Kidney epithelial cell (primary cell): ENCODE measurements around the gene TSHZ3. TPM values are rescaled to one million over a fixed set of nuclear protein-coding genes. Genes with fewer than 3 reads are reported as not detected.
A peak's percentile ranks its signal among the peaks of the same experiment; 100 is the strongest.

ENCODE experiments used
- DNase-seq: peaks from one replicate; pipeline ENCODE4 v3.0.0-alpha.2; 2010; ENCODE audit warnings: low read depth
- H3K27me3 ChIP-seq: 2 replicates; pipeline ENCODE4 v1.6.0; 2011; ENCODE audit warnings: low read length; ENCODE audit not compliant: control insufficient read depth, insufficient read depth
- H3K36me3 ChIP-seq: 2 replicates; pipeline ENCODE4 v1.5.1; 2011; ENCODE audit warnings: low read length; ENCODE audit not compliant: control insufficient read depth, insufficient read depth
- H3K4me3 ChIP-seq: 2 replicates; pipeline ENCODE4 v1.5.1; 2011; ENCODE audit warnings: low read depth, mild to moderate bottlenecking, control low read depth, low read length
- total RNA-seq: library from RNA; depleted of rRNA; stranded (reverse); fragments of >200 nt; gene quantifications from 2 replicates; pipeline ENCODE4 v1.2.3, GENCODE V29; 2015
- TF ChIP-seq, protein P1 (sequence below): IDR thresholded peaks from 2 replicates; pipeline ENCODE4 v1.5.1; 2011; ENCODE audit warnings: mild to moderate bottlenecking, moderate library complexity, low read length, control low read depth, inconsistent platforms; ENCODE audit not compliant: insufficient read depth, poor library complexity, severe bottlenecking

The TSHZ3 gene
- 1.8 and 2.4 TPM in 2 replicates for total RNA-seq

DNA sequence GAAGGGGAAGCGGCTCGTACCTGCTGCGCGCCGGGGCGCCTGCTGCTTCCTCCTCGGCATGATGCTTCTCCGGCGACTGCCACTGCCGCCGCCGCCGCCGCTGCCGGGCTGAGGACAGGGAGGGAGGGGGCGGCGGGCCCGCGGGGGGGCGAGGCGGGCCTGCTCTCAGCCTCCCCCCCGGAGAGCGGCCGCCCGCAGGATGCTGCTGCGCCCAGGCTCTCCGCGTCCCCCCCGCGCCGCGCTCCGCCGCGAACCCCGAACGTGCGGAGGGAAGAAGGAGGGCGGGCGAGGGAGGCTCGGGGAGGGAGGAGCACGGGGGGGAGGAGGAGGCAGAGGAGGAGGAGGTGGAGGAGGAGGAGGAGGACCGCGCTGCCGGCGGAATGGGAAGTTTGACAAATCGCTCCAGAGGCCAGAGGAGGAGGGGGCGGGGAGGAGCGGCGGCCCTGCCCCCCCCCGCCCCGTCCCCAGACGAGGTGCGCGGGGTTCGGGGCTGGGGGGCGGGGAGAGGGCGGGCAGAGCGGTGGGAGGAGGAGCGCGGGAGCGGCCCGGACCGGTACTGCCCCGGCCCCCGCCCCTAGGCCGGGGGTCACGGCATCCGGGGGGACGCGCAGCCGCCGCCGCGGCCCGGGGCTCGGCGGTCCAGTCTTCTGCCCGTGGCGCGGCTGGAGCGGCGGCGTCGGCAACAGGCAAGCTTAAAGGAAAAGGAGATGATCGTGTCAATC is at the start of gene TSHZ3:
Gene TSHZ3, minus strand, starts transcription at position 277 of the 722 bp plus-strand sequence. Its CDS starts 217 bp downstream, at position 60.
- DNase-seq, result no peak
- H3K36me3 ChIP-seq, result no peaks in the 10 kb centered on the region
- peaks cover 37% of the 10 kb centered on the region for H3K27me3 ChIP-seq

DNA sequence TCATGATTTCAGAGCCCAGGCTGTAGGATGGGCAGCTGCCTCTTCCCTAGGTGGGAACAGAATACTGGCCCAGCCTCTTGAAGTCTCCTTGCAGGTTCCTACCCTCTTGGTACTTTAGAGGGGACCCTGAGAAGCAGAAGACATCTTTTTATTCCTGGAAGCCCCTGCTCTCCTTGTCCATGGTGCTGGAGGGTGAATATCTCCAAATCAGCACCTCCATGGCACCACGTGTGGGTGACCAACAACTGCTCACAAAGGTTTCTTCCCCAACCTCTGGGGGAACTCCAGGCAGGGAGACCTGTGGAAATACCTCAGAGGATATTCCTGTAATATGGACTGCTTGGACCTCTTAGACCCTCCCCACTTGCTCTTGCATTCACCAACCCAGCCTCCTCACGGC is 48.1 kb upstream of the TSHZ3 start:
- no peak overlapping the region for H3K4me3 ChIP-seq
- H3K27me3 ChIP-seq, result peaks cover 3% of the 10 kb centered on the region
- H3K36me3 ChIP-seq, result no peaks in the 10 kb centered on the region
- TF ChIP-seq, protein P1, sequence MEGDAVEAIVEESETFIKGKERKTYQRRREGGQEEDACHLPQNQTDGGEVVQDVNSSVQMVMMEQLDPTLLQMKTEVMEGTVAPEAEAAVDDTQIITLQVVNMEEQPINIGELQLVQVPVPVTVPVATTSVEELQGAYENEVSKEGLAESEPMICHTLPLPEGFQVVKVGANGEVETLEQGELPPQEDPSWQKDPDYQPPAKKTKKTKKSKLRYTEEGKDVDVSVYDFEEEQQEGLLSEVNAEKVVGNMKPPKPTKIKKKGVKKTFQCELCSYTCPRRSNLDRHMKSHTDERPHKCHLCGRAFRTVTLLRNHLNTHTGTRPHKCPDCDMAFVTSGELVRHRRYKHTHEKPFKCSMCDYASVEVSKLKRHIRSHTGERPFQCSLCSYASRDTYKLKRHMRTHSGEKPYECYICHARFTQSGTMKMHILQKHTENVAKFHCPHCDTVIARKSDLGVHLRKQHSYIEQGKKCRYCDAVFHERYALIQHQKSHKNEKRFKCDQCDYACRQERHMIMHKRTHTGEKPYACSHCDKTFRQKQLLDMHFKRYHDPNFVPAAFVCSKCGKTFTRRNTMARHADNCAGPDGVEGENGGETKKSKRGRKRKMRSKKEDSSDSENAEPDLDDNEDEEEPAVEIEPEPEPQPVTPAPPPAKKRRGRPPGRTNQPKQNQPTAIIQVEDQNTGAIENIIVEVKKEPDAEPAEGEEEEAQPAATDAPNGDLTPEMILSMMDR, result no peak
- no peak for DNase-seq

More for the DNA sequence above, at the start of gene TSHZ3:
- peak within 1 kb of the TSS; percentile 65 for H3K4me3 ChIP-seq
- TF ChIP-seq, protein P1, result no peak

DNA sequence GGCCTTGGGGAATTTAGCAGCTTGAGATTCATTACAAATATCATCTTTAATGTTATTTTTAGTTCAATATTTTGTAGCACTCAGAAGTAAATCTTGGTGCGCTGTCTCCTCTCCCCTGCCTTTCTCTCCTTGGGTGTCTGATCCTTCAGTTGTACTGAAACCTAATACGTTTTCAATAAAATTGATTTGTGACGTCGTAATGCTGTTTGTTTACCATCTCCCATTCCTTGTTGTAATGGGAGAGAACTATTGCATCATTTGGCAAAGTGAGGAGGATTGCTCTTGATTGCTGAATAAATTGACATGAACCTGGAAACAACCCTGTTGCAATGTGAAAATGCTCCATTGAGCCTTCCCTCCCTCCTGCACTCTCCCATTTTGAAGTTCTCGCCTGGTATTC is 43.2 kb upstream of the TSHZ3 start:
- H3K27me3 ChIP-seq, result no peaks in the 10 kb centered on the region
- no peaks in the 10 kb centered on the region for H3K36me3 ChIP-seq
- H3K4me3 ChIP-seq, result no peak overlapping the region
- TF ChIP-seq, protein P1, result no peak
- no peak for DNase-seq

DNA sequence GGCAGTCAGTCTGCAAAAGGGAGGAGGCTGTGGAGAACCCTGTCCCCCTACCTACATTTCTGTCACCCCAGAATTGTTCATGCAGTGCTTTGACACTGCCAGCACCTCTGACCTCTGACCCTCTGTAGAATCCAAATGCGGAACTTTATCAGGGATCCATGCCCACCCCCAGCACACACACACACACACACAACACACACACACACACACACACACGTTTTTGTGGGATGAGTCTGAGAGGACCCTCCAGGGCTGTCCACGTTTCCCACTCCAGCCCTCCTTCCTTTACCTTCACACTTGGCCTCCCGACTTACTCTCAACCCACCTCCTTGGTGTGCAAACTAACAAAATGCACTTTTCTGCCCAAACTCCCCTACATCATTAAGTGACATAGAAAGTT is 42.3 kb upstream of the TSHZ3 start:
- Histone ChIP-seq H3K4me3 (no peak overlapping the region), H3K27me3 (no peaks in the 10 kb centered on the region), H3K36me3 (no peaks in the 10 kb centered on the region)
- DNase-seq, result no peak
- TF ChIP-seq, protein P1, result no peak

GRCh38 chr19:31390711-31391110 is 41.5 kb upstream of the TSHZ3 start:
- H3K36me3 ChIP-seq, result no peaks in the 10 kb centered on the region
- no peak for DNase-seq
- TF ChIP-seq, protein P1, result no peak
- H3K27me3 ChIP-seq, result no peaks in the 10 kb centered on the region
- no peak overlapping the region for H3K4me3 ChIP-seq

- TF ChIP-seq, protein P1, result no peak
Measured at GRCh38 chr19:31389874-31390273, 40.6 kb upstream of the TSHZ3 start.

More at GRCh38 chr19:31389874-31390273, 40.6 kb upstream of the TSHZ3 start:
- no peak for DNase-seq
- no peaks in the 10 kb centered on the region for H3K27me3 ChIP-seq
- H3K36me3 ChIP-seq, result no peaks in the 10 kb centered on the region
- H3K4me3 ChIP-seq, result no peak overlapping the region
